Smooth muscle cell (in vitro differentiated cells): Measurements from ENCODE around the gene SI. TPM values are rescaled to one million over a fixed set of nuclear protein-coding genes. Genes with fewer than 3 reads are reported as not detected.
"Not testable (repeated sequence)": the region's sequence is repeated elsewhere in the genome, so short reads cannot be mapped to it uniquely, and the experiment has no call there.

Experiments used
- DNase-seq: peaks from one replicate; lab custom pipeline; 2025; ENCODE audit not compliant: unreplicated experiment; lab: John Stamatoyannopoulos, UW
- H2AFZ ChIP-seq: fragments of 200-600 bp; sonication (generic); 2 replicates; pipeline ENCODE4 v1.6.0; 2016; ENCODE audit warnings: antibody characterized with exemption, low read depth, mild to moderate bottlenecking
- H3F3A ChIP-seq: fragments of 200-600 bp; sonication (generic); 2 replicates; pipeline ENCODE4 v1.6.0; 2017; ENCODE audit warnings: antibody characterized with exemption, low read depth
- H3K27ac ChIP-seq: fragments of 200-600 bp; sonication (generic); 2 replicates; pipeline ENCODE4 v1.5.1; 2016; ENCODE audit warnings: low read depth, mild to moderate bottlenecking
- H3K27me3 ChIP-seq: fragments of 200-600 bp; sonication (generic); 2 replicates; pipeline ENCODE4 v1.6.1; 2016; ENCODE audit warnings: low read depth, mild to moderate bottlenecking
- H3K36me3 ChIP-seq: fragments of 200-600 bp; sonication (generic); 2 replicates; pipeline ENCODE4 v1.5.1; 2016; ENCODE audit warnings: low read depth
- H3K4me1 ChIP-seq: fragments of 200-600 bp; sonication (generic); 2 replicates; pipeline ENCODE4 v1.5.1; 2016; ENCODE audit warnings: low read depth
- H3K4me2 ChIP-seq: fragments of 200-600 bp; sonication (generic); 2 replicates; pipeline ENCODE4 v1.6.0; 2016; ENCODE audit warnings: mild to moderate bottlenecking
- H3K4me3 ChIP-seq: fragments of 200-600 bp; sonication (generic); 2 replicates; pipeline ENCODE4 v1.5.1; 2016; ENCODE audit warnings: mild to moderate bottlenecking
- H3K79me2 ChIP-seq: fragments of 200-600 bp; sonication (generic); 2 replicates; pipeline ENCODE4 v1.6.0; 2016; ENCODE audit warnings: low read depth, mild to moderate bottlenecking
- H3K9ac ChIP-seq: fragments of 200-600 bp; sonication (generic); 2 replicates; pipeline ENCODE4 v1.6.0; 2016; ENCODE audit warnings: low read depth
- H3K9me3 ChIP-seq: fragments of 200-600 bp; sonication (generic); replicated peaks from 2 replicates; pipeline ENCODE4 v1.5.1; 2016; ENCODE audit warnings: low read depth
- H4K20me1 ChIP-seq: fragments of 200-600 bp; sonication (generic); 2 replicates; pipeline ENCODE4 v1.6.0; 2016; ENCODE audit warnings: low read depth
- CTCF ChIP-seq: fragments of 200-600 bp; sonication (generic); IDR thresholded peaks from 2 replicates; pipeline ENCODE4 v1.5.1; 2017; ENCODE audit warnings: borderline replicate concordance, mild to moderate bottlenecking, antibody characterized with exemption; ENCODE audit not compliant: insufficient read depth, poor library complexity, severe bottlenecking
- WGBS: methylation state at CpG from one replicate; pipeline ENCODE4 v1.1.7; 2016; ENCODE audit warnings: low lambda C conversion rate; 5-methylcytosine and 5-hydroxymethylcytosine counted together
- polyA plus RNA-seq: library from polyadenylated mRNA; unstranded; fragments of >200 nt; fragmentation: Nextera tagmentation; extraction: Ambion mirVana; gene quantifications from 2 replicates; pipeline ENCODE4 v1.2.1, GENCODE V29; 2016
- total RNA-seq: library from RNA; depleted of rRNA; stranded (reverse); fragments of >200 nt; gene quantifications from 2 replicates; pipeline ENCODE4 v1.2.3, GENCODE V29; 2014

The SI gene
- total and polyA plus RNA-seq, 2 experiments from 2014 or later = not detected

- H3K27ac ChIP-seq = no peak overlapping the region
Measured at GRCh38 chr3:164962610-164963009, 115.7 kb downstream of the SI start.

GRCh38 chr3:164952966-164953365 lies 125.3 kb downstream of the SI start:
- H3K36me3 ChIP-seq = no peaks in the 10 kb centered on the region
- H3F3A ChIP-seq = no peaks in the 10 kb centered on the region
- H4K20me1 ChIP-seq = no peaks in the 10 kb centered on the region
- TF ChIP-seq CTCF = no peak
- H3K9ac ChIP-seq = no peak overlapping the region
- no peak overlapping the region for H3K4me3 ChIP-seq
- H3K27ac ChIP-seq = no peak overlapping the region
- peaks cover 6% of the 10 kb centered on the region for H3K27me3 ChIP-seq
- no peaks in the 10 kb centered on the region for H3K4me1 ChIP-seq
- WGBS = 89% methylated on average over 3 of the region's 3 CpGs
- H2AFZ ChIP-seq = no peak overlapping the region
- no peak overlapping the region for H3K4me2 ChIP-seq
- no peaks in the 10 kb centered on the region for H3K79me2 ChIP-seq
- H3K9me3 ChIP-seq = no peaks in the 10 kb centered on the region
- no peak for DNase-seq

More at GRCh38 chr3:164962610-164963009, 115.7 kb downstream of the SI start:
- no peaks in the 10 kb centered on the region for H4K20me1 ChIP-seq
- no peaks in the 10 kb centered on the region for H3F3A ChIP-seq
- H3K27me3 ChIP-seq = peaks cover under 1% of the 10 kb centered on the region
- H3K9ac ChIP-seq = no peak overlapping the region
- H3K9me3 ChIP-seq = no peaks in the 10 kb centered on the region
- no peaks in the 10 kb centered on the region for H3K4me1 ChIP-seq
- 87% methylated on average over 6 of the region's 6 CpGs for WGBS
- H3K79me2 ChIP-seq = no peaks in the 10 kb centered on the region
- no peak for TF ChIP-seq CTCF
- H3K4me3 ChIP-seq = no peak overlapping the region
- no peak overlapping the region for H3K4me2 ChIP-seq
- H2AFZ ChIP-seq = no peak overlapping the region
- DNase-seq = no peak
- H3K36me3 ChIP-seq = no peaks in the 10 kb centered on the region

GRCh38 chr3:164951403-164951802 lies 126.9 kb downstream of the SI start:
- H3K9ac ChIP-seq, H3K9me3 ChIP-seq, H4K20me1 ChIP-seq, H3K27ac ChIP-seq, H3K4me1 ChIP-seq, H3K27me3 ChIP-seq, DNase-seq, H3K79me2 ChIP-seq, H3F3A ChIP-seq, H3K4me3 ChIP-seq, H2AFZ ChIP-seq, H3K36me3 ChIP-seq, H3K4me2 ChIP-seq: not testable (repeated sequence)
- WGBS = 91% methylated on average over 7 of the region's 7 CpGs

GRCh38 chr3:164940745-164941144 lies 137.6 kb downstream of the SI start:
- DNase-seq = no peak
- peaks cover 8% of the 10 kb centered on the region for H3K9me3 ChIP-seq
- WGBS = 59% methylated on average over 1 of the region's 1 CpG
- H3K27me3 ChIP-seq = no peaks in the 10 kb centered on the region
- no peaks in the 10 kb centered on the region for H3F3A ChIP-seq
- no peaks in the 10 kb centered on the region for H3K4me1 ChIP-seq
- no peaks in the 10 kb centered on the region for H4K20me1 ChIP-seq
- H3K36me3 ChIP-seq = no peaks in the 10 kb centered on the region
- no peak overlapping the region for H3K9ac ChIP-seq
- no peak overlapping the region for H2AFZ ChIP-seq
- H3K27ac ChIP-seq = no peak overlapping the region
- H3K4me3 ChIP-seq = no peak overlapping the region
- no peak overlapping the region for H3K4me2 ChIP-seq
- TF ChIP-seq CTCF = no peak
- no peaks in the 10 kb centered on the region for H3K79me2 ChIP-seq
